Measurements from ENCODE around the gene NOXA1. TPM values are rescaled to one million over a fixed set of nuclear protein-coding genes. Genes with fewer than 3 reads are reported as not detected.

Gene NOXA1
- total RNA-seq, 1 donor from 2014 or later: 3.9 TPM

DNA sequence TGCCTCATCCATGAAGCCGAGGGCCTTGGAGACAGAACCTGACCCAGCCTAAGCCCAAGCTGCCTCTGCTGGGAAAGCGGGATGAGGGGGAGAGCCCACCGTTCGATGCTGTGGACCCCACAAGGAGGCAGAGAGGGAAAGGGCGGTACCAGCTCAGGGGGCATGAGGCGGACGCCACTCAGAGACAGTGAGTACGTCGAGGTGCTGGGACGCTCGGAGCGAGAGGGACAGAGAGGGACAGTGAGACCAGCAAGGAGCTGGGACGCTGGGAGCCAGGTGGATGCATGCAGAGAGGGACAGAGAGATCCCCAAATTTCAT, 33.8 kb upstream of the NOXA1 start:
- Mint-ChIP-seq H3K36me3 (ENCODE audit: low read depth) (peaks cover 8% of the 10 kb centered on the region), H3K27me3 (no peaks in the 10 kb centered on the region), H3K27ac (no peak overlapping the region), H3K4me1 (no peaks in the 10 kb centered on the region), H3K4me3 (no peak overlapping the region), H3K9me3 (no peaks in the 10 kb centered on the region)
- DNase-seq (no peak), ATAC-seq (ENCODE audit: low read depth) (no peak)
- intact Hi-C loops (cut with micrococcal nuclease): no loop called here
- CTCF ChIA-PET: no interaction called here
- TF ChIP-seq, protein P1, sequence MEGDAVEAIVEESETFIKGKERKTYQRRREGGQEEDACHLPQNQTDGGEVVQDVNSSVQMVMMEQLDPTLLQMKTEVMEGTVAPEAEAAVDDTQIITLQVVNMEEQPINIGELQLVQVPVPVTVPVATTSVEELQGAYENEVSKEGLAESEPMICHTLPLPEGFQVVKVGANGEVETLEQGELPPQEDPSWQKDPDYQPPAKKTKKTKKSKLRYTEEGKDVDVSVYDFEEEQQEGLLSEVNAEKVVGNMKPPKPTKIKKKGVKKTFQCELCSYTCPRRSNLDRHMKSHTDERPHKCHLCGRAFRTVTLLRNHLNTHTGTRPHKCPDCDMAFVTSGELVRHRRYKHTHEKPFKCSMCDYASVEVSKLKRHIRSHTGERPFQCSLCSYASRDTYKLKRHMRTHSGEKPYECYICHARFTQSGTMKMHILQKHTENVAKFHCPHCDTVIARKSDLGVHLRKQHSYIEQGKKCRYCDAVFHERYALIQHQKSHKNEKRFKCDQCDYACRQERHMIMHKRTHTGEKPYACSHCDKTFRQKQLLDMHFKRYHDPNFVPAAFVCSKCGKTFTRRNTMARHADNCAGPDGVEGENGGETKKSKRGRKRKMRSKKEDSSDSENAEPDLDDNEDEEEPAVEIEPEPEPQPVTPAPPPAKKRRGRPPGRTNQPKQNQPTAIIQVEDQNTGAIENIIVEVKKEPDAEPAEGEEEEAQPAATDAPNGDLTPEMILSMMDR (IDR thresholded peaks at IDR 0.05): no peak
- POLR2A ChIA-PET: no interaction called here

DNA sequence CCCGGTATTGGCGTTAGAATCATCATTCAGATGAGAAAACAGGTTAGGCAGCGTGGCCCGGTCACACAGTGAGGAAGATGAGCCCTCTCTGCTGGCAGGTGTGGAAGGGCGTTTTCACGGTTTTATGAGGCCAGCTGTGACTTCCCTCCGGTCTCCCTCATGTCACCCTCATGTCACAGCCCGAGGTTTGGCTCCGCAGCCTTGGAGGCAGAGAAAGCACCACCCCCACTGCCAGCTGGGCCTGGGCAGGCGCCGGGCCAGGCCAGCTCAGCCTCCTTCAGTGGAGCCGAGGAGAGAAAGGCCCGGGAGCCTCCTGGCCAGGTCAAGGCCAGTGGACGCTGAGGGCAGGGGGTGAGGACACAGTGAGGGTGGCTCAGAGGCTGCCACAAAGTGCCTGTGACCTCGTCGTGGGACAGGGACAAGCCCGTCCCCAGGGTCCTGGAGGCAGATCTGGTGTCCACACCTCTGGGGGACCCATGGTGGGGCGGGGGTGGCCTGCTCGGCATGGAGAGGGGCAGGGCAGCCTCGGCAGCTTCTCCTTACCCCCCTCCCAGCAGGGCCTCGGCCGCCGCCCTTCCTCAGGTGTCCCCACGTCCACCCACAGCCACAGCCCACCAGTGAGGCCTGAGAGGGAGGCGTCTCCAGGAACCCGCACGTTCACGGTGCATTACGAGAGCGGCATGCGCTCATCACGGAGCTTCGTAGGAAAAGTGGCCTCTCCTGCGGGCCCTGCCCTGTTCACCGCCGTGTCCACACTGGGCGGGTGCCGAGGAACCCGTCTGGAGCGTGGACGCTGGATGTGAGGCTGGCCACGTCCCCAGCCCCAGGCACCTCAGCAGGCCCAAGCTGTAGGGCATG, 32.4 kb upstream of the NOXA1 start:
- Mint-ChIP-seq H3K27me3 (no peaks in the 10 kb centered on the region), H3K4me3 (no peak overlapping the region), H3K27ac (no peak overlapping the region), H3K4me1 (no peaks in the 10 kb centered on the region), H3K9me3 (no peaks in the 10 kb centered on the region), H3K36me3 (ENCODE audit: low read depth) (peaks cover 8% of the 10 kb centered on the region)
- intact Hi-C loops (cut with micrococcal nuclease): no loop called here
- DNase-seq (no peak), ATAC-seq (ENCODE audit: low read depth) (no peak)
- POLR2A ChIA-PET: no interaction called here
- TF ChIP-seq, protein P1 (IDR thresholded peaks at IDR 0.05): no peak
- CTCF ChIA-PET: no interaction called here

DNA sequence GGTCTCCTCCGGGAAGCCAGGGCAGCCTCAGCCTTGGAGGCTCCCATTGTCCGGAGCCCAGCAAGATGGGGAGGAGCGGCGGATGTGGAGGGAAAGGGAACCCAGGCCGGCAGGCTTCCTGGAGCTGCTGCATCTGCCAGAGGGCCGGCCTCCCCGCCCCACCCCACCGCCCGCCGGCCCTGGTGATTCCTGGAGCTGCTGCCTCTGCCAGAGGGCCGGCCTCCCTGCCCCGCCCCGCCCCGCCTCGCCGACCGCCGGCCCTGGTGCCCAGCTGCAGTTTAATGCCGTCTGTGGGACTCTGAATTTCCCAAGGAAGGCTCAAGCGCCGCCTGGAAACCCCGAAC, 31.8 kb upstream of the NOXA1 start:
- Mint-ChIP-seq H3K36me3 (ENCODE audit: low read depth) (peaks cover 8% of the 10 kb centered on the region), H3K9me3 (no peaks in the 10 kb centered on the region), H3K27ac (no peak overlapping the region), H3K4me3 (no peak overlapping the region), H3K4me1 (peaks cover 3% of the 10 kb centered on the region), H3K27me3 (no peaks in the 10 kb centered on the region)
- ATAC-seq (ENCODE audit: low read depth): no peak
- TF ChIP-seq, protein P1 (IDR thresholded peaks at IDR 0.05): no peak
- DNase-seq: no peak
- CTCF ChIA-PET: no interaction called here
- POLR2A ChIA-PET: no interaction called here
- intact Hi-C loops (cut with micrococcal nuclease): no loop called here

DNA sequence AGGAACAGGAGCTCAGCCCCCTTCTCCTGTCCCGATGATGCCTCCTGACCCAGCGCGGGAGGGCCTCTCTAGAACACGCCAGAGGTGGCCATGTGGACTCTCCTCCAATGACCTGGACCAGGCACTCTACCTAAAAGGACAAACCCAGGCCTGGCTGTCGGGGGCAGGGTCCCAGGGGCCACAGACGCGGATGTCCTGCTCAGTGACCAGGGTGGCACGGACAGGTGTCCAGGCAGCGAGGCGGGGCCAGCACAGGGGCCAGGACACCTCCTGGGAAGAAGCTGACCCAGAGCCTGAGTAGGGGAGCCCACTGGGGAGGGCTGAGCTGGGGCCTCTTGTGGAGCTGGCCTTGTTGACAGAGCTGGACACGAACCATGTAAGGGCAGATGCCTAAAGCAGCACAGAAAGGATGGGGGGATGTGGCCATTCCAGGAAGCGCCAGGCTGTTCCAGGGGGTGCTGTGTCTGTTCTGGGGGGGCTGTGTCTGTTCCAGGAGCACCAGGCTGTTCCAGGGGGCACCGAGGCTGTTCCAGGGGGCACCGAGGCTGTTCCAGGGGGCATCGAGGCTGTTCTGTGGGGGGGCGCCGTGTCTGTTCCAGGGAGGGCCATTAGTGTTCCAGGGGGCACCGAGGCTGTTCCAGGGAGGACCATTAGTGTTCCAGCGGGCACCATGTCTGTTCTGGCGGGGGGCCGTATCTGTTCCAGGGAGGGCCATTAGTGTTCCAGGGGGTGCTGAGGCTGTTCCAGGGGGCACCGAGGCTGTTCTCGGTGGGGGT, 30.8 kb upstream of the NOXA1 start:
- Mint-ChIP-seq H3K27ac (no peak overlapping the region), H3K4me1 (peaks cover 4% of the 10 kb centered on the region), H3K36me3 (ENCODE audit: low read depth) (peaks cover 8% of the 10 kb centered on the region), H3K9me3 (no peaks in the 10 kb centered on the region), H3K4me3 (no peak overlapping the region), H3K27me3 (no peaks in the 10 kb centered on the region)
- CTCF ChIA-PET: no interaction called here
- intact Hi-C loops (cut with micrococcal nuclease): no loop called here
- POLR2A ChIA-PET: no interaction called here
- TF ChIP-seq, protein P1 (IDR thresholded peaks at IDR 0.05): no peak
- DNase-seq: no peak
- no peak for ATAC-seq (ENCODE audit: low read depth)

Data from activated B cell treated with CpG ODN at 0.5 μM for 24 hours (primary cell).